HepG2 (cell line): Measurements from ENCODE around the gene BCAS3.

ENCODE experiments used
- ATF1 ChIP-seq: IDR thresholded peaks from 2 replicates; pipeline ENCODE4 v1.6.1; 2016; ENCODE audit warnings: mild to moderate bottlenecking, control low read depth
- EZH2 ChIP-seq: conservative IDR thresholded peaks from 2 replicates; pipeline ENCODE4 v1.6.1; 2012; ENCODE audit warnings: mild to moderate bottlenecking, low read depth, low read length, moderate library complexity
- FOSL2 ChIP-seq: sonication (generic); formaldehyde crosslinking; IDR thresholded peaks from 2 replicates; pipeline ENCODE4 v1.4.0; 2020; ENCODE audit warnings: missing genetic modification reagents
- KLF9 ChIP-seq: IDR thresholded peaks from 2 replicates; pipeline ENCODE4 v1.6.1; 2016; ENCODE audit warnings: low read depth
- PHB2 ChIP-seq: fragments of 450-650 bp; IDR thresholded peaks from 2 replicates; pipeline ENCODE4 v1.6.1; 2018; ENCODE audit not compliant: partially characterized antibody
- POLR2AphosphoS5 ChIP-seq: IDR thresholded peaks from 2 replicates; pipeline ENCODE4 v1.6.1; 2012; ENCODE audit warnings: low read depth, low read length
- REST ChIP-seq, 2 experiments: IDR thresholded peaks; 2 replicates each; pipeline ENCODE4 v1.6.1; 2011 to 2012; ENCODE audit warnings: low read length in 2 of 2, borderline replicate concordance in 1 of 2, low read depth in 1 of 2, mild to moderate bottlenecking in 1 of 2, moderate library complexity in 1 of 2
- SMAD3 ChIP-seq: sonication (generic); formaldehyde crosslinking; IDR thresholded peaks from 2 replicates; pipeline ENCODE4 v1.4.0; 2020; ENCODE audit warnings: missing genetic modification reagents
- ZBTB34 ChIP-seq: sonication (generic); formaldehyde crosslinking; IDR thresholded peaks from 2 replicates; pipeline ENCODE4 v1.8.0; 2022; ENCODE audit warnings: mild to moderate bottlenecking, missing genetic modification reagents
- ZNF569 ChIP-seq: sonication (generic); formaldehyde crosslinking; IDR thresholded peaks from 2 replicates; pipeline ENCODE4 v1.5.0; 2020; ENCODE audit warnings: mild to moderate bottlenecking, missing genetic modification reagents, moderate library complexity, borderline replicate concordance
- ZNF670 ChIP-seq: sonication (generic); formaldehyde crosslinking; IDR thresholded peaks from 2 replicates; pipeline ENCODE4 v1.8.0; 2022; ENCODE audit warnings: mild to moderate bottlenecking, missing genetic modification reagents, borderline replicate concordance
- TF ChIP-seq, protein P1 (sequence below): sonication (generic); formaldehyde crosslinking; IDR thresholded peaks from 2 replicates; pipeline ENCODE4 v1.5.0; 2020; ENCODE audit warnings: mild to moderate bottlenecking, missing genetic modification reagents, moderate library complexity
- TF ChIP-seq, protein P2 (sequence below): sonication (generic); formaldehyde crosslinking; IDR thresholded peaks from 2 replicates; pipeline ENCODE4 v1.5.1; 2020; ENCODE audit warnings: missing genetic modification reagents, mild to moderate bottlenecking, borderline replicate concordance

DNA sequence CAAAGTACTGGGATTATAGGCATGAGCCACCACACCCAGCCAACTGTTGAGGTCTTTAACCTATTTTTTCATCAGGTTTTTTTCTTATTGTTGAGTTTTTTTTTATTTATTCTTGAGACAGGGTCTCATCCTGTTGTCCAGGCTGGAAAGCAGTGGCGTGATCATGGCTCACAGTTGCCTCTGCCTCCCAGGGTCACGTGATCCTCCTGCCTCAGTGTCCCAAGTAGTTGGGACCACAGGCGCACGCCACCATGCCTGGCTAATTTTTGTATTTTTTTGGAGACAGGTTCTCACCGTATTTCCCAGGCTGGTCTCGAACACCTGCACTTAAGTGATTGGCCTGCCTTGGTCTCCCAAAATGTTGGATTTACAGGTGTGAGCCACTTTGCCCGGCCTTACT, 95.9 kb downstream of the BCAS3 start:
- TF ChIP-seq EZH2 (no peak), ZBTB34 (CRISPR knock-in tag) (no peak), REST (IDR thresholded peaks at IDR 0.05; ENCODE audit: borderline replicate concordance in 1 of 2, low read depth in 1 of 2, low read length in 2 of 2) (no peak), POLR2AphosphoS5 (no peak), KLF9 (no peak), FOSL2 (CRISPR knock-in tag) (no peak), PHB2 (no peak), SMAD3 (no peak), ATF1 (CRISPR knock-in tag) (no peak), ZNF569 (CRISPR knock-in tag) (no peak), ZNF670 (CRISPR knock-in tag) (no peak)
- TF ChIP-seq, protein P1, sequence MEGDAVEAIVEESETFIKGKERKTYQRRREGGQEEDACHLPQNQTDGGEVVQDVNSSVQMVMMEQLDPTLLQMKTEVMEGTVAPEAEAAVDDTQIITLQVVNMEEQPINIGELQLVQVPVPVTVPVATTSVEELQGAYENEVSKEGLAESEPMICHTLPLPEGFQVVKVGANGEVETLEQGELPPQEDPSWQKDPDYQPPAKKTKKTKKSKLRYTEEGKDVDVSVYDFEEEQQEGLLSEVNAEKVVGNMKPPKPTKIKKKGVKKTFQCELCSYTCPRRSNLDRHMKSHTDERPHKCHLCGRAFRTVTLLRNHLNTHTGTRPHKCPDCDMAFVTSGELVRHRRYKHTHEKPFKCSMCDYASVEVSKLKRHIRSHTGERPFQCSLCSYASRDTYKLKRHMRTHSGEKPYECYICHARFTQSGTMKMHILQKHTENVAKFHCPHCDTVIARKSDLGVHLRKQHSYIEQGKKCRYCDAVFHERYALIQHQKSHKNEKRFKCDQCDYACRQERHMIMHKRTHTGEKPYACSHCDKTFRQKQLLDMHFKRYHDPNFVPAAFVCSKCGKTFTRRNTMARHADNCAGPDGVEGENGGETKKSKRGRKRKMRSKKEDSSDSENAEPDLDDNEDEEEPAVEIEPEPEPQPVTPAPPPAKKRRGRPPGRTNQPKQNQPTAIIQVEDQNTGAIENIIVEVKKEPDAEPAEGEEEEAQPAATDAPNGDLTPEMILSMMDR: no peak
- TF ChIP-seq, protein P2, sequence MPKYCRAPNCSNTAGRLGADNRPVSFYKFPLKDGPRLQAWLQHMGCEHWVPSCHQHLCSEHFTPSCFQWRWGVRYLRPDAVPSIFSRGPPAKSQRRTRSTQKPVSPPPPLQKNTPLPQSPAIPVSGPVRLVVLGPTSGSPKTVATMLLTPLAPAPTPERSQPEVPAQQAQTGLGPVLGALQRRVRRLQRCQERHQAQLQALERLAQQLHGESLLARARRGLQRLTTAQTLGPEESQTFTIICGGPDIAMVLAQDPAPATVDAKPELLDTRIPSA: no peak
